ENCODE measurements around the gene CDK1. TPM values are rescaled to one million over a fixed set of nuclear protein-coding genes. Genes with fewer than 3 reads are reported as not detected.

Gene CDK1
- total and polyA plus RNA-seq, 2 donors (not counting 3 experiments of a cell fraction or from before 2014, with no cell fraction given) = 19.9 to 70.1 TPM

DNA sequence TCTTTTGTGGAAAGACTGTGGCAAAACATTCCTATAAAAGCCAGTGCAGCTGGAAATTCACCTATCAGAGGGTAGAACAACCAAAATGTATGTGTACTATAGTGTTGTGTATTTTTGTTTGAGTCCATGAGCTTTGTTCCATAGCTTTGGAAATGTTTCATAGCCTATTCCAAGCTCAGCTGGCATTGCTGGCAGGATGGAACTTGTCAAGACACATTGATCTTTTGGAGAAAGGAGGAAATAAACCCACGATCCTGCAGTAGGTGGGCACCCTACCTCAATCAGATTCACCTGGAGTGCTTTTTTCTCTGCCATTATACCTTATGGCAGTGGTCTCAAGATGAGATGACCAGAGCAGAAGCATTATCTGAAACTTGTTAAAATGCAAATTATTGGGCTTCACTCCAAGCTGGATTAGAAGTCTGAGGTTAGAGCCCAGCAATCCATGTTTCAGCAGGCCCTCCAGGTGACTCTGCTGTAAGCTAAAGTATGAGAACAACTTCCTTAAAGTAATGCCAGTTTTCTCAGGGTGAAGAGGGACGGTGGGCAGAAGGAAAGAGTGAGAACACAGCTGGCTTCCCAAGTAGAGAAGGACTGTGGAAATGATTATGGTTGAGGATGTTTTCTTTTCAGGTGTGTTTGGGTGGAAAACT, 30.3 kb upstream of the CDK1 start:
- BruUV-seq (replicated peaks) = no TSS peak
- Histone ChIP-seq H3K9me1 (replicated peaks; ENCODE audit: control insufficient read depth, extremely low read depth, insufficient read depth, low read length) (no peaks in the 10 kb centered on the region), H3K27me3 (ENCODE audit: control insufficient read depth in 2 of 2, insufficient read depth in 2 of 2, low read length in 2 of 2) (peaks cover 9 to 12% of the 10 kb centered on the region in 2 experiments), H3K4me1 (ENCODE audit: control insufficient read depth, extremely low read depth, insufficient read depth, low read length) (no peaks in the 10 kb centered on the region), H2AFZ (ENCODE audit: low read depth, low read length) (no peak overlapping the region), H4K20me1 (replicated peaks; ENCODE audit: control insufficient read depth, extremely low read depth, insufficient read depth, low read length) (no peaks in the 10 kb centered on the region), H3K9me3 (replicated peaks; ENCODE audit: control insufficient read depth, insufficient read depth, low read length) (no peaks in the 10 kb centered on the region), H3K79me2 (ENCODE audit: control insufficient read depth, insufficient read depth, low read length) (no peaks in the 10 kb centered on the region), H3K4me3 (replicated peaks in 1 of 3; ENCODE audit: insufficient read depth in 1 of 3, low read depth in 1 of 3, low read length in 3 of 3) (no peak overlapping the region), H3K4me2 (ENCODE audit: insufficient read depth, low read length) (no peak overlapping the region), H3K36me3 (ENCODE audit: control insufficient read depth in 2 of 2, extremely low read depth in 1 of 2, insufficient read depth in 2 of 2, low read length in 2 of 2) (no peaks in the 10 kb centered on the region), H3K9ac (replicated peaks; ENCODE audit: extremely low read depth, insufficient read depth, low read length) (no peak overlapping the region), H3K27ac (ENCODE audit: insufficient read depth, low read depth, low read length) (no peak overlapping the region)
- dilution Hi-C loops (cut with MboI; ENCODE audit: extremely low pct_ligation_motif_present, low sequenced_read_pairs) = no loop called here
- intact Hi-C loops (cut with micrococcal nuclease) = no loop called here
- FAIRE-seq (no peak), DNase-seq (ENCODE audit: low read depth, low spot score) (no peak)
- ChIA-PET CTCF (interaction anchor here (0.9 to 1.2 kb wide), 2 partner anchors 9 to 30 kb away, joined by 3 read pairs; no protein-coding TSS in a partner anchor), POLR2A (no interaction called here)
- TF ChIP-seq, protein P1, sequence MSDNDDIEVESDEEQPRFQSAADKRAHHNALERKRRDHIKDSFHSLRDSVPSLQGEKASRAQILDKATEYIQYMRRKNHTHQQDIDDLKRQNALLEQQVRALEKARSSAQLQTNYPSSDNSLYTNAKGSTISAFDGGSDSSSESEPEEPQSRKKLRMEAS (IDR thresholded peaks at IDR 0.05; ENCODE audit: insufficient read depth, insufficient read length) = no peak
- TF ChIP-seq FOS (IDR thresholded peaks at IDR 0.05; ENCODE audit: borderline replicate concordance, insufficient read depth, low read length) (no peak), GATA2 (IDR thresholded peaks at IDR 0.05; ENCODE audit: insufficient read depth, insufficient read length, low read depth, low read length) (no peak), POLR2A (IDR thresholded peaks at IDR 0.05; ENCODE audit: low read depth, low read length) (no peak), JUN (IDR thresholded peaks at IDR 0.05; ENCODE audit: borderline replicate concordance, insufficient read depth, insufficient read length, low read depth) (no peak), EZH2 (IDR thresholded peaks at IDR 0.05; ENCODE audit: borderline replicate concordance, low read depth, low read length, severe bottlenecking) (no peak), MYC (IDR thresholded peaks at IDR 0.05; ENCODE audit: low read depth, low read length) (no peak)

DNA sequence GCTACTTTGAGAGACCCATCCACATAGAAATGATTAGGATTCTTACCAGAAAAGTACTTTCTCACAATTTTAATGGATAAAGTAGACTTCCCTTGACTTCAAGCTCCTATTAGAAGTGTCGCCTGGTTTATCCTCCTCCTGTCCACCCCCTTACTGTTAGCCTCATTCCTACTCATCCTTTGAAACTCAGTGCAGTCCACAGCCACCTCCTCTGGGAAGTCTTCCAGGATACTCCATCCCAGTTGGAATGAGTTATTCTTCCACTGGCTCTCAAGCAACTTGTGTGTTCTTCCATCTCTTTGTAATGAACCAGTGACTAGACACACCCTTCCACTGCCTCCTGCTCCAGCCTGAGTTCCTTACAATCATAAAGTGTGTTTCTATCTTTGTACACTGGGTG, 25.1 kb upstream of the CDK1 start:
- Histone ChIP-seq H3K27ac (ENCODE audit: insufficient read depth, low read depth, low read length) (no peak overlapping the region), H3K4me3 (replicated peaks in 1 of 3; ENCODE audit: insufficient read depth in 1 of 3, low read depth in 1 of 3, low read length in 3 of 3) (no peak overlapping the region), H3K9ac (replicated peaks; ENCODE audit: extremely low read depth, insufficient read depth, low read length) (no peak overlapping the region), H3K4me1 (ENCODE audit: control insufficient read depth, extremely low read depth, insufficient read depth, low read length) (no peaks in the 10 kb centered on the region), H3K27me3 (ENCODE audit: control insufficient read depth in 2 of 2, insufficient read depth in 2 of 2, low read length in 2 of 2) (peaks cover 11 to 14% of the 10 kb centered on the region in 2 experiments), H2AFZ (ENCODE audit: low read depth, low read length) (no peak overlapping the region), H3K4me2 (ENCODE audit: insufficient read depth, low read length) (no peak overlapping the region), H3K9me1 (replicated peaks; ENCODE audit: control insufficient read depth, extremely low read depth, insufficient read depth, low read length) (no peaks in the 10 kb centered on the region), H4K20me1 (replicated peaks; ENCODE audit: control insufficient read depth, extremely low read depth, insufficient read depth, low read length) (no peaks in the 10 kb centered on the region), H3K79me2 (ENCODE audit: control insufficient read depth, insufficient read depth, low read length) (no peaks in the 10 kb centered on the region), H3K36me3 (ENCODE audit: control insufficient read depth in 2 of 2, extremely low read depth in 1 of 2, insufficient read depth in 2 of 2, low read length in 2 of 2) (no peaks in the 10 kb centered on the region), H3K9me3 (replicated peaks; ENCODE audit: control insufficient read depth, insufficient read depth, low read length) (no peaks in the 10 kb centered on the region)
- FAIRE-seq (no peak), DNase-seq (ENCODE audit: low read depth, low spot score) (no peak)
- CTCF ChIA-PET = no interaction called here
- TF ChIP-seq POLR2A (IDR thresholded peaks at IDR 0.05; ENCODE audit: low read depth, low read length) (no peak), MYC (IDR thresholded peaks at IDR 0.05; ENCODE audit: low read depth, low read length) (no peak), JUN (IDR thresholded peaks at IDR 0.05; ENCODE audit: borderline replicate concordance, insufficient read depth, insufficient read length, low read depth) (no peak), POLR2AphosphoS5 (IDR thresholded peaks at IDR 0.05; ENCODE audit: insufficient read depth, low read depth, low read length) (no peak), FOS (IDR thresholded peaks at IDR 0.05; ENCODE audit: borderline replicate concordance, insufficient read depth, low read length) (no peak), EZH2 (IDR thresholded peaks at IDR 0.05; ENCODE audit: borderline replicate concordance, low read depth, low read length, severe bottlenecking) (no peak), GATA2 (IDR thresholded peaks at IDR 0.05; ENCODE audit: insufficient read depth, insufficient read length, low read depth, low read length) (no peak)
- TF ChIP-seq, protein P1 (IDR thresholded peaks at IDR 0.05; ENCODE audit: insufficient read depth, insufficient read length) = no peak
- TF ChIP-seq, protein P2, sequence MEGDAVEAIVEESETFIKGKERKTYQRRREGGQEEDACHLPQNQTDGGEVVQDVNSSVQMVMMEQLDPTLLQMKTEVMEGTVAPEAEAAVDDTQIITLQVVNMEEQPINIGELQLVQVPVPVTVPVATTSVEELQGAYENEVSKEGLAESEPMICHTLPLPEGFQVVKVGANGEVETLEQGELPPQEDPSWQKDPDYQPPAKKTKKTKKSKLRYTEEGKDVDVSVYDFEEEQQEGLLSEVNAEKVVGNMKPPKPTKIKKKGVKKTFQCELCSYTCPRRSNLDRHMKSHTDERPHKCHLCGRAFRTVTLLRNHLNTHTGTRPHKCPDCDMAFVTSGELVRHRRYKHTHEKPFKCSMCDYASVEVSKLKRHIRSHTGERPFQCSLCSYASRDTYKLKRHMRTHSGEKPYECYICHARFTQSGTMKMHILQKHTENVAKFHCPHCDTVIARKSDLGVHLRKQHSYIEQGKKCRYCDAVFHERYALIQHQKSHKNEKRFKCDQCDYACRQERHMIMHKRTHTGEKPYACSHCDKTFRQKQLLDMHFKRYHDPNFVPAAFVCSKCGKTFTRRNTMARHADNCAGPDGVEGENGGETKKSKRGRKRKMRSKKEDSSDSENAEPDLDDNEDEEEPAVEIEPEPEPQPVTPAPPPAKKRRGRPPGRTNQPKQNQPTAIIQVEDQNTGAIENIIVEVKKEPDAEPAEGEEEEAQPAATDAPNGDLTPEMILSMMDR (IDR thresholded peaks at IDR 0.05; ENCODE audit: extremely low read depth in 1 of 2, insufficient read depth in 1 of 2, low read depth in 1 of 2, low read length in 2 of 2) = no peak
- dilution Hi-C loops (cut with MboI; ENCODE audit: extremely low pct_ligation_motif_present, low sequenced_read_pairs) = no loop called here
- no TSS peak for BruUV-seq (replicated peaks)
- intact Hi-C loops (cut with micrococcal nuclease) = no loop called here
- POLR2A ChIA-PET = no interaction called here

All from endothelial cell of umbilical vein (primary cell).